ENCODE results near the gene UNG.

Gene UNG

DNA sequence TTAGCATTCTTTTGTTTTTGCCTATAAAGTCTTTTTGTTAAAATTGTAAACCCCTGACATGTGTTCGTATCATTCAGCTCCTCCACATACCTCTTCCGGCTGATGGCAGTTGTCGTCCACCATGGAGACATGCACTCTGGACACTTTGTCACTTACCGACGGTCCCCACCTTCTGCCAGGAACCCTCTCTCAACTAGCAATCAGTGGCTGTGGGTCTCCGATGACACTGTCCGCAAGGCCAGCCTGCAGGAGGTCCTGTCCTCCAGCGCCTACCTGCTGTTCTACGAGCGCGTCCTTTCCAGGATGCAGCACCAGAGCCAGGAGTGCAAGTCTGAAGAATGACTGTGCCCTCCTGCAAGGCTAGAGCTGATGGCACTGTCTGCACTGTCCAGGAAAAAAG lies 11.8 kb upstream of the UNG start:
- in situ Hi-C loops (cut with HindIII; ENCODE audit: low pct_ligation_motif_present, low sequenced_read_pairs), result no loop called here
- H3K36me3 ChIP-seq (replicated peaks), result peaks cover 16% of the 10 kb centered on the region
- no peak overlapping the region for H3K27ac ChIP-seq
- DNase-seq, result no peak
- H3K27me3 ChIP-seq (replicated peaks), result no peaks in the 10 kb centered on the region
- TF ChIP-seq, protein P1, sequence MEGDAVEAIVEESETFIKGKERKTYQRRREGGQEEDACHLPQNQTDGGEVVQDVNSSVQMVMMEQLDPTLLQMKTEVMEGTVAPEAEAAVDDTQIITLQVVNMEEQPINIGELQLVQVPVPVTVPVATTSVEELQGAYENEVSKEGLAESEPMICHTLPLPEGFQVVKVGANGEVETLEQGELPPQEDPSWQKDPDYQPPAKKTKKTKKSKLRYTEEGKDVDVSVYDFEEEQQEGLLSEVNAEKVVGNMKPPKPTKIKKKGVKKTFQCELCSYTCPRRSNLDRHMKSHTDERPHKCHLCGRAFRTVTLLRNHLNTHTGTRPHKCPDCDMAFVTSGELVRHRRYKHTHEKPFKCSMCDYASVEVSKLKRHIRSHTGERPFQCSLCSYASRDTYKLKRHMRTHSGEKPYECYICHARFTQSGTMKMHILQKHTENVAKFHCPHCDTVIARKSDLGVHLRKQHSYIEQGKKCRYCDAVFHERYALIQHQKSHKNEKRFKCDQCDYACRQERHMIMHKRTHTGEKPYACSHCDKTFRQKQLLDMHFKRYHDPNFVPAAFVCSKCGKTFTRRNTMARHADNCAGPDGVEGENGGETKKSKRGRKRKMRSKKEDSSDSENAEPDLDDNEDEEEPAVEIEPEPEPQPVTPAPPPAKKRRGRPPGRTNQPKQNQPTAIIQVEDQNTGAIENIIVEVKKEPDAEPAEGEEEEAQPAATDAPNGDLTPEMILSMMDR (IDR thresholded peaks at IDR 0.05; ENCODE audit: low read depth, low read length, missing control alignments), result no peak
- no peak overlapping the region for H3K4me3 ChIP-seq (ENCODE audit: low read depth, low read length)

DNA sequence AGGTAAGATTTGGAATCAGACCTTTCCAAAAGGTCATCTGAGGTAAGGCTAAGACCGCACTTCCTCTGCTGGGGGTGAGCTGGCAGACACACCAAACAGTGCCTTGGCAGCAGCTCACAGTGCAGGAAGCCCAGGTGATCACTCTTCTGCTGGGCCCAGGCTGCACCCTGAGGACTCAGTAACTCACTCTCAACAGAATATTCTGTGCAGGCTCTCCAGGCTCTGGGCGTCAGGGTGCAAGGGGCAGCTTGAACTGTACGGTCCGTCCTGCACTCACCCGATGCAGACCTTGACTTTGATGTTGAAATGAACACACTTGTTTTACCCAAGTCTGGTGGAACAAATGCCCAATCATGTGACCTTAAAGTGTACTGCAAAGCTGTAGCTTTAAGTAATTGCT lies 10.1 kb upstream of the UNG start:
- in situ Hi-C loops (cut with HindIII; ENCODE audit: low pct_ligation_motif_present, low sequenced_read_pairs), result no loop called here
- Histone ChIP-seq H3K4me3 (ENCODE audit: low read depth, low read length) (no peak overlapping the region), H3K27ac (no peak overlapping the region), H3K36me3 (replicated peaks) (peaks cover 16% of the 10 kb centered on the region), H3K27me3 (replicated peaks) (no peaks in the 10 kb centered on the region)
- TF ChIP-seq, protein P1 (IDR thresholded peaks at IDR 0.05; ENCODE audit: low read depth, low read length, missing control alignments), result no peak
- no peak for DNase-seq

DNA sequence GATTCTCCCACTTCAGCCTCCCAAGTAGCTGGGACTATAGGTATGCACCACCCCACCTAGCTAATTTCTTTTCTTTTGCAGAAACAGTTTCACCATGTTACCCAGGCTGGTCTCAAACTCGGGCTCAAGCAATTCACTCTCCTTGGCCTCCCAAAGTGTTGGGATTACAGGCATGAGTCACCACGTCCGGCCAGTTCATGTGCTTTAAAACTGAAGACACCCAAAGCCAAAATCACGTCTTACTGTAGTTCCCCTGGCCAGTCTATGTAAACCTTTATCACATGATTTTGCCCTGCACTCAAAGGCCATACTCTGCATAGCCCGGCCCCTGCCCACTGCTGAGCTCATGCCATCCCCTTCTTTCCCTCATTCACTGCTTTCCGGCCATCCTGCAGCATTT lies 8.6 kb upstream of the UNG start:
- no peak for DNase-seq
- no peaks in the 10 kb centered on the region for H3K27me3 ChIP-seq (replicated peaks)
- no peak overlapping the region for H3K4me3 ChIP-seq (ENCODE audit: low read depth, low read length)
- in situ Hi-C loops (cut with HindIII; ENCODE audit: low pct_ligation_motif_present, low sequenced_read_pairs), result no loop called here
- no peak overlapping the region for H3K27ac ChIP-seq
- TF ChIP-seq, protein P1 (IDR thresholded peaks at IDR 0.05; ENCODE audit: low read depth, low read length, missing control alignments), result no peak
- H3K36me3 ChIP-seq (replicated peaks), result peaks cover 13% of the 10 kb centered on the region

DNA sequence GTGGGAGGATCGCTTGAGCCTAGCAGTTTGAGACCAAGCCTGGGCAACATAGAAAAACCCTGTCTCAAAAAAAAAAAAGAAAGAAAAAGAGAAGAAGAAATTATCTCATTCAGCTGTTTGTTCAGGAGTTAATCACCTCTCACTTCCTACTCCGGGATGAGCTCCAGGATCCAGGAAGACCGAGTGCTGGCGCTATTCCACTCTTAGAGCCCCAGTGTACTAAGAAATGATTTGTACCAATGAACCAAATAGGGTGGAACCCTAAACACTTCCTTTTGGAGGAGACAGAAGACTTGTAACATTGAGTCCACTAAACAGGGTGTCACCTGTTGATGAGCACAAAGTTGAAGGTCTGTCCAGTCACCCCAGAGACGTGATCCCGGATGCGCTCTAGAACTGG lies 7.7 kb upstream of the UNG start:
- no peaks in the 10 kb centered on the region for H3K27me3 ChIP-seq (replicated peaks)
- TF ChIP-seq, protein P1 (IDR thresholded peaks at IDR 0.05; ENCODE audit: low read depth, low read length, missing control alignments), result no peak
- DNase-seq, result no peak
- peaks cover 13% of the 10 kb centered on the region for H3K36me3 ChIP-seq (replicated peaks)
- no peak overlapping the region for H3K27ac ChIP-seq
- no peak overlapping the region for H3K4me3 ChIP-seq (ENCODE audit: low read depth, low read length)
- in situ Hi-C loops (cut with HindIII; ENCODE audit: low pct_ligation_motif_present, low sequenced_read_pairs), result no loop called here

DNA sequence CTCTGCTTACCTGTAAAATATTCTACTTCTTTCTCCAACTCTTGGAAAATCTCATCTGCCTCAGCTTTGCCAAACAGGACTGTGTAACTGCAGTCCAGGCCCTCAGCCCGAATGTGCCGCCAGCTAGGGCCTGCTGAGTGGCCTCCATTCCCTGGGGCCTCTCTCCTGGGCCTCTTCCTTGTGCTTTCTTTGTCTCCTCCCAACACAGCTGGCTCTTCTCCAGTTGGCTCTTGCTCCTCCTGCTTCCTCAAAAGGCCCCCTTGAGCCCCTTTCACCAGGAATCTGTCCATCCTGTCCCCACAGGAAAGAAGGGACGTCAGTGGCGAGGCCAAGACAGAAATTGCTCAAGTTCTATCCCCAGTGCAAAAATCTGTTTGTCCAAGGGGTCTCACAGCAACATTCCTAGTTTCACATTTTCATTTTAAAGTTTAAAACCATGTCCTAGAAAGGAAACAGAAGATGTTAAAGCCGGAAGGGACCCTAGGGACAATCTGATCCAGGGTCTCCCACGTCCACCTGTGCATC lies 4.8 kb upstream of the UNG start:
- in situ Hi-C loops (cut with HindIII; ENCODE audit: low pct_ligation_motif_present, low sequenced_read_pairs), result no loop called here
- peak overlapping the region; percentile 63 for H3K4me3 ChIP-seq (ENCODE audit: low read depth, low read length)
- no peaks in the 10 kb centered on the region for H3K27me3 ChIP-seq (replicated peaks)
- peaks cover 3% of the 10 kb centered on the region for H3K36me3 ChIP-seq (replicated peaks)
- no peak for DNase-seq
- TF ChIP-seq, protein P1 (IDR thresholded peaks at IDR 0.05; ENCODE audit: low read depth, low read length, missing control alignments), result no peak
- H3K27ac ChIP-seq, result peak overlapping the region; percentile 37

All from brain microvascular endothelial cell (primary cell).